HepG2 (cell line): ENCODE data around the gene DRC7. TPM values are rescaled to one million over a fixed set of nuclear protein-coding genes. Genes with fewer than 3 reads are reported as not detected.

Experiments
- AKAP8 ChIP-seq: sonication (generic); formaldehyde crosslinking; IDR thresholded peaks from 2 replicates; pipeline ENCODE4 v1.5.1; 2020; ENCODE audit warnings: mild to moderate bottlenecking, missing genetic modification reagents
- CENPT ChIP-seq: sonication (generic); formaldehyde crosslinking; IDR thresholded peaks from 2 replicates; pipeline ENCODE4 v1.8.0; 2022; ENCODE audit warnings: low read depth, mild to moderate bottlenecking, moderate library complexity, missing genetic modification reagents
- GTF2F1 ChIP-seq: fragments of 150-350 bp; IDR thresholded peaks from 2 replicates; pipeline ENCODE4 v1.6.1; 2014; ENCODE audit warnings: low read length
- NCOA2 ChIP-seq: sonication (generic); formaldehyde crosslinking; IDR thresholded peaks from 2 replicates; pipeline ENCODE4 v1.8.0; 2022; ENCODE audit warnings: inconsistent platforms
- NFYB ChIP-seq: sonication (generic); formaldehyde crosslinking; IDR thresholded peaks from 2 replicates; pipeline ENCODE4 v1.4.0; 2020; ENCODE audit warnings: missing genetic modification reagents
- POGZ ChIP-seq: sonication (generic); formaldehyde crosslinking; IDR thresholded peaks from 2 replicates; pipeline ENCODE4 v1.4.0; 2020; ENCODE audit warnings: mild to moderate bottlenecking, missing genetic modification reagents
- SALL1 ChIP-seq: sonication (generic); formaldehyde crosslinking; IDR thresholded peaks from 2 replicates; pipeline ENCODE4 v1.8.0; 2022; ENCODE audit warnings: mild to moderate bottlenecking, missing genetic modification reagents
- SIN3B ChIP-seq: fragments of 150-350 bp; IDR thresholded peaks from 2 replicates; pipeline ENCODE4 v1.6.1; 2014; ENCODE audit warnings: low read length
- ZBTB20 ChIP-seq: sonication (generic); formaldehyde crosslinking; IDR thresholded peaks from 2 replicates; pipeline ENCODE4 v1.8.1; 2023; ENCODE audit warnings: missing genetic modification reagents, low read depth, mild to moderate bottlenecking, borderline replicate concordance
- ZBTB7A ChIP-seq: sonication (generic); formaldehyde crosslinking; IDR thresholded peaks from 2 replicates; pipeline ENCODE4 v1.8.0; 2022; ENCODE audit warnings: mild to moderate bottlenecking, missing genetic modification reagents
- ZFP82 ChIP-seq: sonication (generic); formaldehyde crosslinking; IDR thresholded peaks from 2 replicates; pipeline ENCODE4 v1.5.1; 2020; ENCODE audit warnings: mild to moderate bottlenecking, missing genetic modification reagents, borderline replicate concordance
- ZNF326 ChIP-seq: sonication (generic); formaldehyde crosslinking; IDR thresholded peaks from 2 replicates; pipeline ENCODE4 v1.4.0; 2020; ENCODE audit warnings: missing genetic modification reagents, borderline replicate concordance
- ZNF564 ChIP-seq: sonication (generic); formaldehyde crosslinking; IDR thresholded peaks from 2 replicates; pipeline ENCODE4 v1.8.1; 2023; ENCODE audit warnings: mild to moderate bottlenecking, missing genetic modification reagents
- ZNF749 ChIP-seq: sonication (generic); formaldehyde crosslinking; IDR thresholded peaks from 2 replicates; pipeline ENCODE4 v1.8.0; 2022; ENCODE audit warnings: mild to moderate bottlenecking, missing genetic modification reagents, moderate library complexity, borderline replicate concordance
- ZNF788 ChIP-seq: sonication (generic); formaldehyde crosslinking; IDR thresholded peaks from 2 replicates; pipeline ENCODE4 v1.5.0; 2020; ENCODE audit warnings: mild to moderate bottlenecking, missing genetic modification reagents, borderline replicate concordance
- ZNF841 ChIP-seq: sonication (generic); formaldehyde crosslinking; IDR thresholded peaks from 2 replicates; pipeline ENCODE4 v1.8.1; 2023; ENCODE audit warnings: missing genetic modification reagents, borderline replicate concordance
- polyA plus RNA-seq, 8 experiments: library from polyadenylated mRNA; depleted of rRNA in 3 of 8; stranded (reverse) in 7 of 8; unstranded in 1 of 8; fragments of >200 nt; fragmentation: Illumina TruSeq in 4 of 8; extraction: Trizol in 4 of 8; gene quantifications; 2 replicates each; pipeline versions ENCODE4 v1.2.1 to v1.2.3, GENCODE V29; 2011 to 2016; ENCODE audit warnings: low read depth in 4 of 8, missing spikeins in 1 of 8, mixed read lengths in 1 of 8; ENCODE audit not compliant: insufficient read depth in 1 of 8
- total RNA-seq, 5 experiments: library from RNA; depleted of rRNA; stranded (reverse); fragments of >200 nt; fragmentation: Illumina TruSeq; extraction: Trizol; gene quantifications; 2 replicates each; pipeline ENCODE4 v1.2.3, GENCODE V29; 2016; ENCODE audit warnings: low read depth in 1 of 5
- TF ChIP-seq, protein P1 (sequence below): sonication (generic); formaldehyde crosslinking; IDR thresholded peaks from 2 replicates; pipeline ENCODE4 v1.5.1; 2020; ENCODE audit warnings: missing genetic modification reagents, mild to moderate bottlenecking, borderline replicate concordance
- TF ChIP-seq, protein P2 (sequence below): sonication (generic); formaldehyde crosslinking; IDR thresholded peaks from 2 replicates; pipeline ENCODE4 v1.5.0; 2020; ENCODE audit warnings: mild to moderate bottlenecking, missing genetic modification reagents
- TF ChIP-seq, protein P3 (sequence below): sonication (generic); IDR thresholded peaks from 2 replicates; pipeline ENCODE4 v1.6.1; 2016; ENCODE audit warnings: low read depth, borderline replicate concordance
- TF ChIP-seq, protein P4 (sequence below): sonication (generic); formaldehyde crosslinking; IDR thresholded peaks from 2 replicates; pipeline ENCODE4 v1.5.0; 2020; ENCODE audit warnings: missing genetic modification reagents
- TF ChIP-seq, protein P5 (sequence below): IDR thresholded peaks from 2 replicates; pipeline ENCODE4 v1.6.1; 2016; ENCODE audit warnings: mild to moderate bottlenecking, missing biosample characterization, missing genetic modification reagents
- TF ChIP-seq, protein P6 (sequence below): IDR thresholded peaks from 2 replicates; pipeline ENCODE4 v1.6.1; 2016
- TF ChIP-seq, protein P7 (sequence below): sonication (generic); formaldehyde crosslinking; IDR thresholded peaks from 2 replicates; pipeline ENCODE4 v1.4.0; 2020; ENCODE audit warnings: missing genetic modification reagents

DRC7 gene
- total and polyA plus RNA-seq, 2 of the 13 experiments (the other 11 are each of a cell fraction or from before 2014, with no cell fraction given), result 2.7 to 3.4 TPM

DNA sequence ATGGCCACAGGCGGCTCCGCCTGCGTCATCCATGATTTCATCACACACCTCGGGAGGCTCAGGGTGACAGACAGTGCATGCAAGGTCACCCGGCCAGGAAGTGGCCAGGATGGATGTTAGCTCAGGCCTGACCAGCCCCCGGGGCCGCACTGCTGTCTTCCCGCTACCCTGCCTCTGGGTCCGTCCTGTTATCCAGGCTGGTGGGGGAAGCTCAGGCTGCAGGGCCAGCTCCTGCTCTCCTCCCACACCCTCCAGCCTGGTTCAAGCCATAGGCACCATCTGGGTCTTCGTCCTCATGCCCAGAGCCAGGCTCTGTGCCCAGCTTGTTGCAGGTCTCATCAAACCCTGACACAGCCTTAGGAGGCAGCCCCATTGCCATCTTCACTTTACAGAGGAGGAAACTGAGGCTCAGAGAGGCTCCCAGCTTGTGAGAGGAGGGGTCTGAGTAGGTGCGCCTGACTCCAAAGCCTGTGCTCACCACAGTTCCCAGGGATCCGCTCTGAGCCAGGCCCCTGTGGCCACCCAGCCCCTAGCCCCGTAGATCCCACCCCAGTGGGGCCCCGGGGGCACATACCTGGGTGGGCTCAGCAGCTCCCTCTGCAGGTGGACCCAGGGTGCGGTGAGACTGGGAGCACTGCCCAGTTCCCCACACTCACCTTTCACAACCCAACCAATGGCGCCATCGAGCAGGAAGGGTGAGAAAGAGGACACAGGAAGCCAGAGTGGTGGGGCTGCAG is 26.9 kb upstream of the DRC7 start (continued):
- TF ChIP-seq, protein P1, sequence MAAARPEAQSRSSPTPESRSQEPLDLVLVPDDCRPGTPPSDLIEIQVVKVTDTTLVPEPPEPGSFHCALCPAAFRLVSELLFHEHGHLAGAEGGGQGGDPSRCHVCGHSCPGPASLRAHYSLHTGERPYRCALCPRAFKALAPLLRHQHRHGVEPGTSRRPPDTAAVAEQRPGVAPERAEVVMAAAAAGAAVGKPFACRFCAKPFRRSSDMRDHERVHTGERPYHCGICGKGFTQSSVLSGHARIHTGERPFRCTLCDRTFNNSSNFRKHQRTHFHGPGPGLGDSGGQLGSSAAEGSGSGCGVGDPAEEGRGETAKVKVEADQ (CRISPR knock-in tag), result 0 out of 2 replicates have a peak, but pooled peaks have one; percentile 52
- TF ChIP-seq ZBTB7A (CRISPR knock-in tag) (0 out of 2 replicates have a peak, but pooled peaks have one; percentile 59), POGZ (CRISPR knock-in tag) (peak; percentile 85), ZNF749 (no peak), NCOA2 (CRISPR knock-in tag) (peak; percentile 84), ZNF841 (CRISPR knock-in tag) (no peak), GTF2F1 (no peak), ZBTB20 (CRISPR knock-in tag) (0 out of 2 replicates have a peak, but pooled peaks have one; percentile 30), ZNF326 (CRISPR knock-in tag) (no peak), NFYB (CRISPR knock-in tag) (no peak), ZNF564 (CRISPR knock-in tag) (peak; percentile 71; the same call in 1 of the 2 replicates), AKAP8 (CRISPR knock-in tag) (peak; percentile 93), ZFP82 (CRISPR knock-in tag) (no peak), CENPT (CRISPR knock-in tag) (no peak), SALL1 (peak; percentile 96), ZNF788 (CRISPR knock-in tag) (peak; percentile 59; the same call in 1 of the 2 replicates), SIN3B (no peak)
- TF ChIP-seq, protein P2, sequence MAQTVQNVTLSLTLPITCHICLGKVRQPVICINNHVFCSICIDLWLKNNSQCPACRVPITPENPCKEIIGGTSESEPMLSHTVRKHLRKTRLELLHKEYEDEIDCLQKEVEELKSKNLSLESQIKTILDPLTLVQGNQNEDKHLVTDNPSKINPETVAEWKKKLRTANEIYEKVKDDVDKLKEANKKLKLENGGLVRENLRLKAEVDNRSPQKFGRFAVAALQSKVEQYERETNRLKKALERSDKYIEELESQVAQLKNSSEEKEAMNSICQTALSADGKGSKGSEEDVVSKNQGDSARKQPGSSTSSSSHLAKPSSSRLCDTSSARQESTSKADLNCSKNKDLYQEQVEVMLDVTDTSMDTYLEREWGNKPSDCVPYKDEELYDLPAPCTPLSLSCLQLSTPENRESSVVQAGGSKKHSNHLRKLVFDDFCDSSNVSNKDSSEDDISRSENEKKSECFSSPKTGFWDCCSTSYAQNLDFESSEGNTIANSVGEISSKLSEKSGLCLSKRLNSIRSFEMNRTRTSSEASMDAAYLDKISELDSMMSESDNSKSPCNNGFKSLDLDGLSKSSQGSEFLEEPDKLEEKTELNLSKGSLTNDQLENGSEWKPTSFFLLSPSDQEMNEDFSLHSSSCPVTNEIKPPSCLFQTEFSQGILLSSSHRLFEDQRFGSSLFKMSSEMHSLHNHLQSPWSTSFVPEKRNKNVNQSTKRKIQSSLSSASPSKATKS (CRISPR knock-in tag), result 0 out of 2 replicates have a peak, but pooled peaks have one; percentile 20
- TF ChIP-seq, protein P3, sequence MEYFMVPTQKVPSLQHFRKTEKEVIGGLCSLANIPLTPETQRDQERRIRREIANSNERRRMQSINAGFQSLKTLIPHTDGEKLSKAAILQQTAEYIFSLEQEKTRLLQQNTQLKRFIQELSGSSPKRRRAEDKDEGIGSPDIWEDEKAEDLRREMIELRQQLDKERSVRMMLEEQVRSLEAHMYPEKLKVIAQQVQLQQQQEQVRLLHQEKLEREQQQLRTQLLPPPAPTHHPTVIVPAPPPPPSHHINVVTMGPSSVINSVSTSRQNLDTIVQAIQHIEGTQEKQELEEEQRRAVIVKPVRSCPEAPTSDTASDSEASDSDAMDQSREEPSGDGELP, result peak; percentile 69; the same call in 1 of the 2 replicates
- TF ChIP-seq, protein P4, sequence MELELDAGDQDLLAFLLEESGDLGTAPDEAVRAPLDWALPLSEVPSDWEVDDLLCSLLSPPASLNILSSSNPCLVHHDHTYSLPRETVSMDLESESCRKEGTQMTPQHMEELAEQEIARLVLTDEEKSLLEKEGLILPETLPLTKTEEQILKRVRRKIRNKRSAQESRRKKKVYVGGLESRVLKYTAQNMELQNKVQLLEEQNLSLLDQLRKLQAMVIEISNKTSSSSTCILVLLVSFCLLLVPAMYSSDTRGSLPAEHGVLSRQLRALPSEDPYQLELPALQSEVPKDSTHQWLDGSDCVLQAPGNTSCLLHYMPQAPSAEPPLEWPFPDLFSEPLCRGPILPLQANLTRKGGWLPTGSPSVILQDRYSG, result no peak
- TF ChIP-seq, protein P5, sequence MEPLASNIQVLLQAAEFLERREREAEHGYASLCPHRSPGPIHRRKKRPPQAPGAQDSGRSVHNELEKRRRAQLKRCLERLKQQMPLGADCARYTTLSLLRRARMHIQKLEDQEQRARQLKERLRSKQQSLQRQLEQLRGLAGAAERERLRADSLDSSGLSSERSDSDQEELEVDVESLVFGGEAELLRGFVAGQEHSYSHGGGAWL (CRISPR knock-in tag), result peak; percentile 47; the same call in 1 of the 2 replicates
- TF ChIP-seq, protein P6, sequence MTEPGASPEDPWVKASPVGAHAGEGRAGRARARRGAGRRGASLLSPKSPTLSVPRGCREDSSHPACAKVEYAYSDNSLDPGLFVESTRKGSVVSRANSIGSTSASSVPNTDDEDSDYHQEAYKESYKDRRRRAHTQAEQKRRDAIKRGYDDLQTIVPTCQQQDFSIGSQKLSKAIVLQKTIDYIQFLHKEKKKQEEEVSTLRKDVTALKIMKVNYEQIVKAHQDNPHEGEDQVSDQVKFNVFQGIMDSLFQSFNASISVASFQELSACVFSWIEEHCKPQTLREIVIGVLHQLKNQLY (CRISPR knock-in tag), result peak; percentile 83
- TF ChIP-seq, protein P7, sequence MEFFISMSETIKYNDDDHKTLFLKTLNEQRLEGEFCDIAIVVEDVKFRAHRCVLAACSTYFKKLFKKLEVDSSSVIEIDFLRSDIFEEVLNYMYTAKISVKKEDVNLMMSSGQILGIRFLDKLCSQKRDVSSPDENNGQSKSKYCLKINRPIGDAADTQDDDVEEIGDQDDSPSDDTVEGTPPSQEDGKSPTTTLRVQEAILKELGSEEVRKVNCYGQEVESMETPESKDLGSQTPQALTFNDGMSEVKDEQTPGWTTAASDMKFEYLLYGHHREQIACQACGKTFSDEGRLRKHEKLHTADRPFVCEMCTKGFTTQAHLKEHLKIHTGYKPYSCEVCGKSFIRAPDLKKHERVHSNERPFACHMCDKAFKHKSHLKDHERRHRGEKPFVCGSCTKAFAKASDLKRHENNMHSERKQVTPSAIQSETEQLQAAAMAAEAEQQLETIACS (CRISPR knock-in tag), result no peak
